Neuronal stem cell (in vitro differentiated cells): Measurements from ENCODE around the gene SLC25A42.
A peak's percentile ranks its signal among the peaks of the same experiment; 100 is the strongest.

Experiments
- DNase-seq: peaks from one replicate; pipeline ENCODE4 v3.0.0-alpha.2; 2013; ENCODE audit warnings: low spot score
- H2AFZ ChIP-seq: one replicate; pipeline ENCODE4 v1.6.1; 2013; ENCODE audit warnings: mild to moderate bottlenecking, low read length, inconsistent platforms
- H2AK5ac ChIP-seq: 2 replicates; pipeline ENCODE4 v1.6.1; 2013; ENCODE audit warnings: low read depth, mild to moderate bottlenecking, inconsistent platforms, low read length, moderate library complexity, mixed read lengths
- H2BK120ac ChIP-seq: 2 replicates; pipeline ENCODE4 v1.6.1; 2013; ENCODE audit warnings: low read depth, mild to moderate bottlenecking, inconsistent platforms, low read length, moderate library complexity, mixed read lengths
- H2BK12ac ChIP-seq: one replicate; pipeline ENCODE4 v1.6.1; 2013; ENCODE audit warnings: low read length, inconsistent platforms
- H2BK15ac ChIP-seq: 2 replicates; pipeline ENCODE4 v1.6.1; 2013; ENCODE audit warnings: mild to moderate bottlenecking, low read length, inconsistent platforms, mixed read lengths
- H2BK5ac ChIP-seq: one replicate; pipeline ENCODE4 v1.6.1; 2013; ENCODE audit warnings: inconsistent platforms, mild to moderate bottlenecking, low read length, moderate library complexity
- H3K14ac ChIP-seq: one replicate; pipeline ENCODE4 v1.6.1; 2013; ENCODE audit warnings: low read length, inconsistent platforms
- H3K18ac ChIP-seq: 2 replicates; pipeline ENCODE4 v1.6.1; 2013; ENCODE audit warnings: low read length, inconsistent platforms
- H3K23ac ChIP-seq: 2 replicates; pipeline ENCODE4 v1.6.1; 2013; ENCODE audit warnings: low read depth, mild to moderate bottlenecking, mixed read lengths, low read length, inconsistent platforms; ENCODE audit not compliant: poor library complexity
- H3K27ac ChIP-seq: replicated peaks from 3 replicates; pipeline ENCODE4 v1.5.1; 2013; ENCODE audit warnings: low read length, inconsistent platforms
- H3K27me3 ChIP-seq, 3 experiments: 2 replicates each; pipeline ENCODE4 v1.6.1; 2013; ENCODE audit warnings: low read length in 3 of 3, mild to moderate bottlenecking in 2 of 3, inconsistent platforms in 1 of 3, low read depth in 1 of 3, mixed read lengths in 1 of 3, moderate library complexity in 1 of 3; ENCODE audit not compliant: control insufficient read depth in 3 of 3, insufficient read depth in 3 of 3
- H3K36me3 ChIP-seq, 2 donors: replicated peaks in 1 of 2; 2 replicates each; pipeline ENCODE4 v1.6.1; 2013; ENCODE audit warnings: low read length in 2 of 2; ENCODE audit not compliant: control insufficient read depth in 2 of 2, insufficient read depth in 2 of 2
- H3K4ac ChIP-seq: 2 replicates; pipeline ENCODE4 v1.6.1; 2013; ENCODE audit warnings: inconsistent platforms, mild to moderate bottlenecking, low read length, moderate library complexity
- H3K4me1 ChIP-seq, 2 donors: 1 replicate in 1 of 2; 2 replicates in 1 of 2; pipeline ENCODE4 v1.6.1; 2013; ENCODE audit warnings: low read length in 2 of 2, low read depth in 1 of 2; ENCODE audit not compliant: control insufficient read depth in 2 of 2, insufficient read depth in 1 of 2
- H3K4me2 ChIP-seq: one replicate; pipeline ENCODE4 v1.6.1; 2013; ENCODE audit warnings: mild to moderate bottlenecking, low read length, inconsistent platforms; ENCODE audit not compliant: insufficient read depth, poor library complexity, severe bottlenecking
- H3K4me3 ChIP-seq, 2 donors: 2 replicates each; pipeline ENCODE4 v1.5.1; 2013; ENCODE audit warnings: low read length in 2 of 2, mild to moderate bottlenecking in 2 of 2, inconsistent platforms in 1 of 2, moderate library complexity in 1 of 2
- H3K79me1 ChIP-seq: one replicate; pipeline ENCODE4 v1.6.1; 2013; ENCODE audit warnings: low read depth, mild to moderate bottlenecking, inconsistent platforms, low read length, moderate library complexity
- H3K9ac ChIP-seq: one replicate; pipeline ENCODE4 v1.6.1; 2013; ENCODE audit warnings: mild to moderate bottlenecking, low read depth, low read length, inconsistent platforms; ENCODE audit not compliant: poor library complexity
- H3K9me3 ChIP-seq, 2 donors: replicated peaks in 1 of 2; 2 replicates each; pipeline versions ENCODE3 to v1.6.1; 2013; ENCODE audit warnings: low read length in 2 of 2, mild to moderate bottlenecking in 2 of 2, inconsistent platforms in 1 of 2, low read depth in 1 of 2, mixed read lengths in 1 of 2, moderate library complexity in 1 of 2; ENCODE audit not compliant: control insufficient read depth in 2 of 2, insufficient read depth in 1 of 2
- H4K8ac ChIP-seq: one replicate; pipeline ENCODE4 v1.6.1; 2013; ENCODE audit warnings: low read depth, mild to moderate bottlenecking, inconsistent platforms, low read length, moderate library complexity
- H4K91ac ChIP-seq: one replicate; pipeline ENCODE4 v1.6.1; 2013; ENCODE audit warnings: low read length, low read depth, mild to moderate bottlenecking, inconsistent platforms; ENCODE audit not compliant: poor library complexity
- WGBS, 2 donors: extraction: QIAGEN DNeasy Blood & Tissue Kit; methylation state at CpG; one replicate each; pipeline ENCODE4 v1.1.7; 2013; ENCODE audit warnings: missing lambda C conversion rate in 2 of 2, mixed read lengths in 1 of 2; ENCODE audit not compliant: insufficient read length in 2 of 2, insufficient replicate concordance in 1 of 2; ENCODE audit errors: extremely low coverage in 2 of 2; 5-methylcytosine and 5-hydroxymethylcytosine counted together

The SLC25A42 gene

GRCh38 chr19:19043481-19043880 is 20.3 kb upstream of the SLC25A42 start:
- H4K8ac ChIP-seq = no peak overlapping the region
- H3K9ac ChIP-seq = no peak overlapping the region
- peak overlapping the region; percentile 29 for H2BK5ac ChIP-seq
- no peak overlapping the region for H3K4ac ChIP-seq
- no peak overlapping the region for H4K91ac ChIP-seq
- H3K36me3 ChIP-seq = peaks cover 20 to 65% of the 10 kb centered on the region in 2 donors
- H3K18ac ChIP-seq = no peak overlapping the region
- no peak overlapping the region for H2AK5ac ChIP-seq
- H3K27ac ChIP-seq = no peak overlapping the region
- no peak overlapping the region for H2AFZ ChIP-seq
- no peak overlapping the region for H3K4me2 ChIP-seq
- DNase-seq = no peak
- H3K27me3 ChIP-seq = no peaks in the 10 kb centered on the region
- H3K4me1 ChIP-seq = no peaks in the 10 kb centered on the region
- peaks cover 5% of the 10 kb centered on the region for H3K79me1 ChIP-seq
- H3K9me3 ChIP-seq = peaks cover 0 to under 1% of the 10 kb centered on the region in 2 donors
- no peak overlapping the region for H2BK120ac ChIP-seq
- no CpG with 5 or more reads among the region's 6 CpGs for WGBS, 2 donors
- peak overlapping the region; percentile 93 for H3K23ac ChIP-seq
- H3K14ac ChIP-seq = no peak overlapping the region
- no peak overlapping the region for H3K4me3 ChIP-seq
- H2BK15ac ChIP-seq = no peak overlapping the region
- H2BK12ac ChIP-seq = no peak overlapping the region

- H3K27ac ChIP-seq = no peak overlapping the region
- H2BK15ac ChIP-seq = no peak overlapping the region
- peak overlapping the region; percentile 29 for H2BK5ac ChIP-seq
- no peak overlapping the region for H3K14ac ChIP-seq
- H3K18ac ChIP-seq = no peak overlapping the region
- no peak overlapping the region for H4K8ac ChIP-seq
- H3K36me3 ChIP-seq = peaks cover 20 to 64% of the 10 kb centered on the region in 2 donors
- H3K9ac ChIP-seq = no peak overlapping the region
- H2BK120ac ChIP-seq = no peak overlapping the region
- WGBS, 2 donors = no CpG with 5 or more reads among the region's 6 CpGs
- H2AFZ ChIP-seq = no peak overlapping the region
- H3K27me3 ChIP-seq = no peaks in the 10 kb centered on the region
- no peak overlapping the region for H3K4ac ChIP-seq
- H3K4me2 ChIP-seq = no peak overlapping the region
- no peak overlapping the region for H2AK5ac ChIP-seq
- DNase-seq = no peak
- H3K4me1 ChIP-seq = no peaks in the 10 kb centered on the region
- H3K4me3 ChIP-seq = no peak overlapping the region
- H4K91ac ChIP-seq = no peak overlapping the region
- no peaks in the 10 kb centered on the region for H3K9me3 ChIP-seq
- H3K23ac ChIP-seq = no peak overlapping the region
- H3K79me1 ChIP-seq = peaks cover 5% of the 10 kb centered on the region
- no peak overlapping the region for H2BK12ac ChIP-seq
These were observed 19.9 kb upstream of the SLC25A42 start for GRCh38 chr19:19043881-19044280.

GRCh38 chr19:19049406-19049805 is 14.4 kb upstream of the SLC25A42 start:
- H4K91ac ChIP-seq = no peak overlapping the region
- H3K4me2 ChIP-seq = no peak overlapping the region
- H2AFZ ChIP-seq = no peak overlapping the region
- H3K36me3 ChIP-seq = peaks cover 19 to 86% of the 10 kb centered on the region in 2 donors
- H3K9me3 ChIP-seq = no peaks in the 10 kb centered on the region
- no peak overlapping the region for H3K18ac ChIP-seq
- H2BK5ac ChIP-seq = no peak overlapping the region
- H3K27me3 ChIP-seq = no peaks in the 10 kb centered on the region
- H2BK15ac ChIP-seq = no peak overlapping the region
- H3K79me1 ChIP-seq = no peaks in the 10 kb centered on the region
- H3K4me3 ChIP-seq = no peak overlapping the region
- H3K4me1 ChIP-seq = no peaks in the 10 kb centered on the region
- no peak overlapping the region for H2BK12ac ChIP-seq
- H3K4ac ChIP-seq = no peak overlapping the region
- no peak overlapping the region for H3K9ac ChIP-seq
- no peak overlapping the region for H3K27ac ChIP-seq
- no peak overlapping the region for H4K8ac ChIP-seq
- H2BK120ac ChIP-seq = no peak overlapping the region
- no peak overlapping the region for H3K23ac ChIP-seq
- DNase-seq = no peak
- WGBS, 2 donors = no CpG with 5 or more reads among the region's 2 CpGs
- H2AK5ac ChIP-seq = no peak overlapping the region
- no peak overlapping the region for H3K14ac ChIP-seq

- Histone ChIP-seq H3K14ac (no peak overlapping the region), H2AFZ (no peak overlapping the region), H3K9ac (no peak overlapping the region), H4K8ac (no peak overlapping the region), H4K91ac (no peak overlapping the region), H3K4ac (no peak overlapping the region), H3K27me3 (no peaks in the 10 kb centered on the region), H3K4me1 (no peaks in the 10 kb centered on the region), H3K23ac (no peak overlapping the region), H3K36me3 (peaks cover 24 to 87% of the 10 kb centered on the region in 2 donors), H2AK5ac (no peak overlapping the region), H3K9me3 (no peaks in the 10 kb centered on the region), H3K4me3 (no peak overlapping the region), H3K4me2 (no peak overlapping the region), H3K27ac (no peak overlapping the region), H2BK15ac (no peak overlapping the region), H3K18ac (no peak overlapping the region), H3K79me1 (no peaks in the 10 kb centered on the region), H2BK5ac (no peak overlapping the region), H2BK120ac (no peak overlapping the region), H2BK12ac (no peak overlapping the region)
- WGBS, 2 donors = no CpG with 5 or more reads among the region's 4 CpGs
- no peak for DNase-seq
These were observed 13.7 kb upstream of the SLC25A42 start for GRCh38 chr19:19050104-19050503.
